ENCODE data around the gene ARL16. TPM values are rescaled to one million over a fixed set of nuclear protein-coding genes. Genes with fewer than 3 reads are reported as not detected.

Gene ARL16
- polyA plus RNA-seq, 1 of the 3 experiments (the other 2 are of a cell fraction): 148 TPM

GRCh38 chr17:81650951-81651350 is 32.6 kb downstream of the ARL16 start:
- H4K20me1 ChIP-seq (ENCODE audit: insufficient read depth): no peaks in the 10 kb centered on the region

GRCh38 chr17:81648707-81649085 is 34.9 kb downstream of the ARL16 start:
- Histone ChIP-seq H3K9ac (no peak overlapping the region), H3K27ac (ENCODE audit: low read depth in 2 of 2, low read length in 1 of 2) (no peak overlapping the region), H3K27me3 (ENCODE audit: insufficient read depth) (no peaks in the 10 kb centered on the region; the same call in 1 of the 2 replicates), H3K9me2 (no peaks in the 10 kb centered on the region), H3K9me3 (peaks cover 3% of the 10 kb centered on the region; the same call in 1 of the 2 replicates), H4K20me1 (ENCODE audit: insufficient read depth) (no peaks in the 10 kb centered on the region), H3K36me3 (replicated peaks in 1 of 2; ENCODE audit: control insufficient read depth in 1 of 2, insufficient read depth in 2 of 2, low read length in 1 of 2) (no peaks in the 10 kb centered on the region), H3K79me2 (ENCODE audit: insufficient read depth) (no peaks in the 10 kb centered on the region), H3K4me1 (ENCODE audit: control insufficient read depth in 1 of 2, insufficient read depth in 2 of 2, low read depth in 1 of 2, low read length in 1 of 2) (peaks cover 6 to 7% of the 10 kb centered on the region in 2 experiments; a peak in 2 of 4 replicates), H3K4me2 (no peak overlapping the region), H2AFZ (ENCODE audit: low read depth) (no peak overlapping the region), H3F3A (replicated peaks; ENCODE audit: insufficient read depth) (peaks cover 3% of the 10 kb centered on the region), H3K4me3 (ENCODE audit: low read depth in 2 of 2, low read length in 1 of 2) (no peak overlapping the region)
- 73% methylated on average over 14 of the region's 14 CpGs for WGBS (ENCODE audit: low lambda C conversion rate)
- no peak for TF ChIP-seq RCOR1 (IDR thresholded peaks at IDR 0.05; ENCODE audit: low read length)
- TF ChIP-seq REST (IDR thresholded peaks at IDR 0.05; ENCODE audit: low read depth, low read length): no peak
- no peak for TF ChIP-seq MAX (IDR thresholded peaks at IDR 0.05; ENCODE audit: low read depth)
- no peak for TF ChIP-seq USF2 (IDR thresholded peaks at IDR 0.05; ENCODE audit: borderline replicate concordance, low read depth, low read length)
- no peak for TF ChIP-seq GATA2 (CRISPR knock-in tag; IDR thresholded peaks at IDR 0.05)
- no peak for TF ChIP-seq POLR2AphosphoS5 (IDR thresholded peaks at IDR 0.05; ENCODE audit: low read depth, low read length)
- TF ChIP-seq MEF2A (IDR thresholded peaks at IDR 0.05; ENCODE audit: borderline replicate concordance, low read depth): no peak
- no peak for TF ChIP-seq EZH2phosphoT487 (IDR thresholded peaks at IDR 0.05; ENCODE audit: borderline replicate concordance, low read depth)
- TF ChIP-seq FOXJ3 (CRISPR knock-in tag; IDR thresholded peaks at IDR 0.05): no peak
- TF ChIP-seq GABPA (IDR thresholded peaks at IDR 0.05; ENCODE audit: low read depth): no peak
- ChIA-PET CTCF (interaction anchor here (1.2 to 1.6 kb wide), 2 partner anchors 12 to 15 kb away, joined by 3 to 5 read pairs; partner anchors contain the start of genes NPLOC4 and TSPAN10), POLR2A (no interaction called here)
- no peak for DNase-seq

More at GRCh38 chr17:81650951-81651350, 32.6 kb downstream of the ARL16 start:
- DNase-seq: no peak
- no peaks in the 10 kb centered on the region for H3K79me2 ChIP-seq (ENCODE audit: insufficient read depth)
- peak overlapping the region; percentile 61 for H3K9ac ChIP-seq
- ChIA-PET CTCF (interaction anchor here (0.6 kb wide), 1 partner anchor 300 kb away, joined by 3 read pairs; no protein-coding TSS in a partner anchor), POLR2A (no interaction called here)
- H3F3A ChIP-seq (replicated peaks; ENCODE audit: insufficient read depth): peaks cover 3% of the 10 kb centered on the region
- H3K9me2 ChIP-seq: no peaks in the 10 kb centered on the region
- no peaks in the 10 kb centered on the region for H3K36me3 ChIP-seq (replicated peaks in 1 of 2; ENCODE audit: control insufficient read depth in 1 of 2, insufficient read depth in 2 of 2, low read length in 1 of 2)
- H2AFZ ChIP-seq (ENCODE audit: low read depth): peak overlapping the region; percentile 85; the same call in 1 of the 2 replicates
- no peaks in the 10 kb centered on the region; the same call in 1 of the 2 replicates for H3K27me3 ChIP-seq (ENCODE audit: insufficient read depth)
- WGBS (ENCODE audit: low lambda C conversion rate): 92% methylated on average over 9 of the region's 9 CpGs
- TF ChIP-seq SMC3 (IDR thresholded peaks at IDR 0.05; ENCODE audit: low read depth, low read length) (no peak), GATA2 (CRISPR knock-in tag; IDR thresholded peaks at IDR 0.05) (no peak), ZBTB33 (IDR thresholded peaks at IDR 0.05; ENCODE audit: borderline replicate concordance, low read depth) (no peak), FOSL2 (IDR thresholded peaks at IDR 0.05; ENCODE audit: borderline replicate concordance, low read depth) (no peak), EP300 (IDR thresholded peaks at IDR 0.05; ENCODE audit: borderline replicate concordance in 1 of 2, low read depth in 1 of 2, low read length in 1 of 2) (no peak), MEF2A (IDR thresholded peaks at IDR 0.05; ENCODE audit: borderline replicate concordance, low read depth) (no peak)
- peak overlapping the region in 1 of 2 experiments; percentile 46; a peak in 1 of 4 replicates for H3K27ac ChIP-seq (ENCODE audit: low read depth in 2 of 2, low read length in 1 of 2)
- peaks cover 3% of the 10 kb centered on the region; the same call in 1 of the 2 replicates for H3K9me3 ChIP-seq
- H3K4me3 ChIP-seq (ENCODE audit: low read depth in 2 of 2, low read length in 1 of 2): no peak overlapping the region
- H3K4me2 ChIP-seq: peak overlapping the region; percentile 76
- H3K4me1 ChIP-seq (ENCODE audit: control insufficient read depth in 1 of 2, insufficient read depth in 2 of 2, low read depth in 1 of 2, low read length in 1 of 2): peaks cover 6 to 7% of the 10 kb centered on the region in 2 experiments; a peak in 2 of 4 replicates
